HG03432 (cell line): ENCODE results near the gene KIAA0319L.

Source experiments
- ATAC-seq: cut with Tn5 transposase; IDR thresholded peaks from one replicate; pipeline ENCODE4 v1.9.1; 2021; ENCODE audit warnings: mild to moderate bottlenecking, moderate library complexity; ENCODE audit not compliant: unreplicated experiment

Gene KIAA0319L

DNA sequence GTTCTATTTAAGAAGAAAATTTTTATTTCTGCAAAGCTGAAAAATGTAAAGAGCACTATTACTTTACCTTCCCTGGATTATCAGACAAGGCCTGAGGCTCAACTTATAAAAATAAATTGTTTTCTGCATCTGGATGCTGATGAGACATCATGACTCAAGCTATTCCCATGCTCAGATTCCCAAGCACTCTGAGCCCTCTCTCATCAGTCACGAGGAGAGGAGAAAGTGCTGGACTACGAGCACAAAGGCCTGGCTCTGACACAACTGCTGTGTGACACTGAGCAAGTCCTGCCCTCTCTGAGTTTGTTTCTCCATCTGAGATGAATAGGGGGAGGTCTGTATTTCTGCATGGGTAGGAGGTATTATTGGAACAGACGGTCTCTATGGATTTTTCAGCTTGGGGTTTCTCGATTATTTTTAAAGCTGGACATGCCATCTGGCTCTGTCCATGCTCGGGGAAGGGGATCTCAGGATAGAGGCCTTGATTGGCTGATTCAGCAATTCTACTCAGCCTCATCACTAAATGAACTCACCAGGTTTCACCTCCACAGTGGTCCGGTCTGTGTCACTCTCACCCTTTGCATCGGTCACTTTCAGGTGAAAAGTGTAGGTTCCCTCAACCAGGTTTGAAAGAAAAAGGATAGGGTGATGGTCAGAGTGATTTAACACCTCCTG, 107.7 kb downstream of the KIAA0319L start:
- no peak for ATAC-seq

DNA sequence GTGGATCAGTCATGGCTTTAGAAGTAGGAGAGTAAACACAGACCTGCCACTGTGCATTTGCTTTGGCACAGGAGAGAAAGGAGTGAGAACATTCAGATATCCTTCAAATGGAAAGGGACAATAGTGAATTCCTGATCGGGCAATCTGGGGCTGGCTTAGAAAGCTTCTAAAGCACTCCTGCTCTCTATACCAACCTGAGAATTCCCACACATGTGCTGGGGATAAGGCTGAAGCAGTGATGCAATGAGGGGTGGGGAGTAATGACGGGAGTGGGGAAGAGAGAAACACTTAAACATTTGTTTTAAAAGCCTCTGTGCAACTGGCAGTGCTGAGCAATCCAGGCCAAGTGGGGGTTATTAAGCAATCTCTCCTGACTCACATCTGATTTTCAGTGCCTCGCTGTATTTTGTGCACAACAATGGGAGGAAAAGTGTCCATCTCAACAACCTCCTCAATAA, 108.8 kb downstream of the KIAA0319L start:
- no peak for ATAC-seq

GRCh38 chr1:35447278-35447677, 109.9 kb downstream of the KIAA0319L start:
- ATAC-seq = no peak

- ATAC-seq = no peak
Observed at GRCh38 chr1:35444519-35444774, 112.8 kb downstream of the KIAA0319L start.

GRCh38 chr1:35443768-35444518, 113.3 kb downstream of the KIAA0319L start:
- no peak for ATAC-seq

GRCh38 chr1:35442734-35443133, 114.5 kb downstream of the KIAA0319L start:
- ATAC-seq = no peak

DNA sequence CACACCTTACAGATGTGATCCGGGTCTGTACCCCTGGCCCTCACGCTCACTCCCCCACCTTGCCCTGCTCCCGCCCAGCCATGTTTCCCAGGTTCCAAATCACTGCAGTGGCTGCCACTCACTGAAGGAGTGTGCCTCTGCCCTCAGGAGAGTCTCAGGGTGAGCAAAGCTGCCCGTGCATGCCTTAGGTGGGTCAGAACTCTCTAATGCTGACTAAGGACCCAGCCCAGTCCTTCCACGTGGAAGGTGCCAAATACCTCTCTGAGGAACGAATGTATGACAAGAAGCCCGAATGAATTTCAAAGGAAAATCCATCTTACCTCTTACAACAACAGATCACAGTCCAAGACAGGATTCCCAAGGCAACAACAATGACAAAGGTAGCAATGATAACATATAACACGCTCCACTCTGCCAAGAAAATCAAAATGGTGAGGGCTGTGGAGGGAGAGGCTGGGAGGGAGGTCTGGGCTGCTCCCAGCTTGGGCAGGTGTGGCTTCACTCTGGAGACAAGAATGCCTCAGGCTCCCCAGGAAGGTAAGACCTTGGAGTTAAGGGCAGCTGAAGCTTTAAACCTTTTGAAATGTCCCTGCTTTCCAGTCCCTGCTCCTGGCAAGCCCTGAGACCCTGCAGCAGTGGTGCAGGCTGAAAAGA, 115.2 kb downstream of the KIAA0319L start:
- no peak for ATAC-seq

DNA sequence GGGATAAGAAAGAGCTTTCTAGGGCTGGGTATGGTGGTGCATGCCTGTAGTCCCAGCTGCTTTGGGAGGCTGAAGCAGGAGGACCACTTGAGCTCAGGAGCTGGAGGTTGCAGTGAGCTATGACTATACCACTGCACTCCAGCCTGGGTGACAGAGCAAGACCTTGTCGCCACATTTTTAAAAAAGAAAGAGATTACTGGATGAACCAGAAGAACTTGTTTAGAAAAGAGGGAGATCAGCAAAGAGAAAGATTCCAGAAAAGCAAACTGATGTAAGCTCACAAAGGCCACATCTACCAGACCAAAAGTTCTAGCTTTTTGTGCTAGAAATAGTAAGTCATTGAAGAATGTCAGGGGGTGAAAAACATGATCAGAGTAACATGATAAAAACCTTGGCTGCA, 117.6 kb downstream of the KIAA0319L start:
- no peak for ATAC-seq

GRCh38 chr1:35437200-35437599, 120.0 kb downstream of the KIAA0319L start:
- no peak for ATAC-seq

DNA sequence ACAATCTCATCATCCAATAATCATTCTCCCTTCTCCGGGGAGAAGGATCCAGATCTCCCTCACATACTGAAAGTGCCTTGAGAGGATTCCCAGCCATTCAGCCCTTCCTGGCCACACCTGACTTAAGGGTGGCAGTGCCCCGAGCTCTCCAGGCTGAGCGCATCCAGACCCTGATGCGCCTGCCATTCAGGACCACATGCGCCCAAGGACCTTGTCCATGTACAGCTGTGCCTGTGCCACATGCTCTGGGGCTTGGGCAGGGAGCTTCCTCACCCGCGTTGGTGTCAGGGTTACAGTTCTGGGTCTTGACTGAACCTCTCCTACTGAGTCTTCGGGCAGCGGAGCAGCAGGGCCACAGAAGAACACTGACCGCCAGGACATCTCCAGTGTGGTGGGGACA, 121.1 kb downstream of the KIAA0319L start:
- ATAC-seq = no peak

GRCh38 chr1:35434703-35435102, 122.5 kb downstream of the KIAA0319L start:
- ATAC-seq = no peak

DNA sequence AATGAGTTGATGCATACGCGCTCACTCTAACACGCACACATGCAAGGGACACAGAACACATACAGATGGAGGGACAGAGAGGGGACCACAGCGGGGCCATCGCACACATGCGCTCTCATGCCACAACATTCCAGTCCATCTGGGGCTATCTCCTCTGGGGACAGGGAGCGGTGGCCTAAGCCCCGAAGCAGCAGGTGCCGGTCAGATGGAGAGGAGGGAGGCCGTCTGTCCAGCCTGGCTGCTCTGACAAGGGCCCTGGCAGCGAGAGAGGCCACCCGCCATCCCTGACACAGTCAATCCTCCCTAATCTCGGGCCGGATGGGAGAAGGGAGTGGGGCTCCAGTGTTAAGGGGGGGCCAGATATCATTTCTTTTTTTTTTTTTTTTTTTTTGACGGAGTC, 123.5 kb downstream of the KIAA0319L start:
- ATAC-seq = no peak

DNA sequence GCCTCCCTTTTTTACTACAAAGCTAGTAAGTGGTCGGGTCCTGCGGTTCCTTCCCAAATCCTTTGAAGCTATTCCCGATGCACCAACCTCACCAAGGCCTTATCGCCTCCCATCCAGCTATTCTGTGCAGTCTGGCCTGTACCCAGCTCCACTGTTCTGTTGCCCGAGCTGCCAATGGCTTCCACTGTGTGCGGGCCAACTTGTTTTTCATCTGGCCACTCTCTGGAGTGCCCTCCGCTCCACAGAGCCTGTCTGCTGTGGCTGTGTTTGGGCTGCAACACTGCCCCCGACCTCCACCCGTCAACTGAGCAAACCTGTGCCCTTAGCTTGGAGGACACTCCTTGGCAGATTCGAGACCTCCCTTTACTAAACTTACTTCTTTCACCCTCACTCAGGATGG, 125.0 kb downstream of the KIAA0319L start:
- ATAC-seq = no peak

DNA sequence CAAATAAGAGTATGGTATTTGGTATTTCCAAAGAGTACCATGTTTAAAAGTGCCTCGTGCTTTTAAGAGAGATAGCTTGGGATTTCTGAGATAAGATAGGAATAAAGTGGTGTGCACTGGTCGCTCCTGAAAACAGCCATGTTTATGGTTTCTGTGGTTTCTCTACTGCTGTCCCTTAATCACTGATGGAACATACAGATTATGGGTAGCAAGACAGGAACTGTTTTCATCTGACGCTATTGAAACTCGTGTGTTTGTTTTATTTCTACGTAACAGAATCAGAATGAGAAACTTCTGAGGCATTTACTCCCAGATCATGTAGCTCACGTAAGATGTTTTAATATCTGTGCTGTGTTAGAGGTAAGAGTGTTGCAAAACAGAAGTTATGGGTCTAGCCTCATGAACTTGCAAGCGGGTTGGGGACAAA, 126.0 kb downstream of the KIAA0319L start:
- no peak for ATAC-seq

- ATAC-seq = no peak
Observed at GRCh38 chr1:35430762-35431161, 126.4 kb downstream of the KIAA0319L start.

GRCh38 chr1:35428360-35428759, 128.8 kb downstream of the KIAA0319L start:
- no peak for ATAC-seq

DNA sequence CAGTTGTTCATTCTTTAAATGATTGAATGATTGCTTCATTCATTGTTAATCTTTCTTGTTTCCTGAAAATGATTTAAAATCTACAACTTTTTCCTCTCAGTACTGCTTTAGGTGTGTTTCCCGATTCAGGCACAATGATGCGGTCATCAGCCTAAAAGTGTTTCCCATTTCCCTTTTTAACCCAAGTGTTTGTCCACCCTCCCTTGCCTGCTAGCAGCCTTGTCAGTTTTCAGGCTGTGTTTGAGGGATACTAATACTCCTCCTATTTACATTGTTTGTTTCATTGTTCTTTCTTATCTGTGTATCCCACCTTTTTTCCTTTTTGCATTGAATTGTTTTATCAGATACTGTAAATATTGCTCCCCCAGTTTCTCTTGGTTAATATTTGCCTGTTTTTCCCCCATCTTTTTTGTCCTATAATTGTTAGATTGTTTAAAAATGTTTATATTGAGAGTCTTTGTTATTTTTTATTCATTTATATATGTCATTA, 131.1 kb downstream of the KIAA0319L start:
- ATAC-seq = no peak

GRCh38 chr1:35408925-35409324, 148.3 kb downstream of the KIAA0319L start:
- no peak for ATAC-seq

DNA sequence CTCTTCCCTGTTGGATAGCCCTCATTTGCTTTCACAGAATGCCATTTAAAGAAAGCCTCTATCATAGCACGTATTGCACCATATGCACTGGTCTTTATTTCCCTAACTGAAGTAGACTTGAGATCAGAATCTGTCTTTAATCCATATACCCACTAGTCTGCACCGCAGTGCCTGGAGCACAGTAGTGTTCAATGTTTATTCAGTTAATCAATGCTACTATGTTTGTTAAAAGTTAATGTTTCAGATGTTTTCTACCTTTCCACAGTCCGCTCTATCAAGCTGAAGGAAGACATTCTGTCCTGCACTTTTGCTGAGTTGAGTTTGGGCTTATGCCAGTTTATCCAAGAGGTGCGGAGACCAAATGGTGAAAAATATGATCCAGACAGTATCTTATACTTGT, 149.5 kb downstream of the KIAA0319L start:
- ATAC-seq = no peak

DNA sequence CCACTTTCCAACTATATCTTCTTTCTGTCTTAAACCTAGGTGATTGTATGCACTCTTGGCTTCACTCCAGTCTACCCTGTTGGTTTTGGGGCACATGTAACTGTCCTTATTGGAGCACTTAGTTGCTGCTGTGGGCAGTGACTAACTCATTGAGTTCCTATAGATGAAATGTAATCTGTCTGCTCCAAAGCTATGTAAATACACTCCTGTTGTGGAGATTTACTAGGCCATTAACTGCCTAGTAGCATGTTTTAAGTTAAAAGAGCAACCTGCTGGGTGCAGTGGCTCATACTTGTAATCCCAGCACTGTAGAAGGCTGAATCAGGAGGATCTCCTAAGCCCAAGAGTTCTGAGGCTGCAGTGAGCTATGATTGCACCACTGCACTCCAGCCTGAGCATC, 151.1 kb downstream of the KIAA0319L start:
- ATAC-seq = no peak

GRCh38 chr1:35401049-35401448, 156.2 kb downstream of the KIAA0319L start:
- no peak for ATAC-seq

GRCh38 chr1:35398739-35399138, 158.5 kb downstream of the KIAA0319L start:
- ATAC-seq = no peak
